HG02763 (cell line): Measurements from ENCODE around the gene LYRM2.

Experiments used
- ATAC-seq: cut with Tn5 transposase; IDR thresholded peaks from one replicate; pipeline ENCODE4 v1.9.1; 2021; ENCODE audit warnings: mild to moderate bottlenecking, moderate library complexity; ENCODE audit not compliant: unreplicated experiment

LYRM2 gene

DNA sequence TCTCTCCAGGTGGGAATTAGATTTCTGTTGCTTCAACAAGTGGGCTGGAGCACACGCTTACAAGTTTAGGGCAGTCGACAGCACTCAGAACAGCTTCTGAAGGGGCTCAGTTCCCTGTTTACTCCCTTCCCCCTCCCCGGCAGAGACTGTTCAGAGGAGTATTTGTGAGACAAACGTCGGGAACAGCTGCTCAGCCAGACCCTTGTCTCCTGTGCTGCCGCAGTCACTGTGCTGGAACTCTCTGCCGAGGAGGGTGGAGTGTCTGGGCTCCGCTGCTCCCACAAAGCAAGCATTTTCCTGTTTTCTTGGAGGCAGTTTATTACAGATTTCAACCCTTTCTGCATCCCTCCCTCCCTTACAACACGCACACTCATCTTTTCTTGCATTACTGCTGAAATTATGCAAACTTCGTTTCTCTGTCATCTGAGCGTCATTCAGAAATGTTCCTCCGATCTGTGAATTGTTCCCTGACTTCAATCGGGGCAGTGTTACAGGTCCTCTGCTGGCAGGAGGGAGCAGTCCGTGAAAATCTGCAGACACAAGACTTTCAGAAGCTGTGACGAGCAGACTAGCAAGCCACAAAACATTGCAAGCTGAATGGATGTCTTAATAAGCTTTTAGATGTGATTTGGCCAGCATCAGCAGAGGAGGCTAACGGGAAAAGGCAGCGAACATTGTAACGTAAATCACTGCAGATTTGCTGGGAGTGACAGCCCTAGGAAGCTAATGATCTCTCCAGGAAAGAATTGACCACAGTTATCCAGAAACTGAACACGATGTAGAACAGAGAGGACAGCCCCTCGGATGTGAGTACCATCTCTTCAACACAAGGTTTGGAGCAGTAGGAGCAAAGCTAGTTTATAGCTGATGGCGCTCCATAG, 76.2 kb downstream of the LYRM2 start:
- ATAC-seq: no peak

DNA sequence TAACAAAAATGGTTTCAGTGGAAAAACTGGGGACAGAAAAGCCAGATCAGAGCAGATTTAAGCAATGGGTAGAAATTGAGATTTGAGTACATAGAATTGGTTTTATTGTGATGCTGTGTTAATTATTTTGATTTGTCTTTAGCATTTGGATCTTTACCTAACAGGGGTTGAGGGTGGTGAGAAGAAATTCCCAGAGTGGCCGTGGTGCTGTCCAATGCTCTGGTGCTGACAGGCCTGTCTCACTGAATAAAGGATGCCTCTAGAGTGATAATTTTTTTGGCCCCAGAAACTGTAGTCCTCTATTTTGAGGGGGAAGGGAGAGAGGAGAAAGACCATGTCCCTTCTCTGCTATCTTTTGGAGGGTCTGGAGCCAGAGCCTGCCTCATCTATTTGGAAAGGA, 79.1 kb downstream of the LYRM2 start:
- no peak for ATAC-seq

GRCh38 chr6:89555806-89556205, 82.7 kb downstream of the LYRM2 start:
- ATAC-seq: no peak

GRCh38 chr6:89555031-89555430, 83.5 kb downstream of the LYRM2 start:
- ATAC-seq: no peak

GRCh38 chr6:89554106-89554505, 84.4 kb downstream of the LYRM2 start:
- no peak for ATAC-seq

DNA sequence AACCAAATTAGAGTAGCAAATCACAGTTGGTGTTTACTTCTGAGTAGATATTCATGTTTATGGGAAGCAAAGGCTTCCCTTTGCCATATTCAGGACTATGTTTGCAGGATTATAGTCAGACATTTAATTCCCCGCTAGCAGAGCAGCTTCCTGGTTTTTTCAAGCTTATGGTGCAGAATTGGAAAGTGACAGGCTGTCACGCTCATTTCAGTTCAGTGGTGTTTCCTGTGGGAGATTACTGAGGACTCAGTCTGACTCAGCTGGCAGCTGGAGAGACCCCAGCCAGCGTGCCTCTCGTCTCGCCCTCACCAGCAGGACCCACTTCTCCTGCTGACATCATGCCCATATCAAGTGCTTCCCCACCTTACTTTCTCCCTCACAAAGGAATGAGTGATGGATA, 85.1 kb downstream of the LYRM2 start:
- ATAC-seq: no peak

GRCh38 chr6:89547281-89547680, 91.3 kb downstream of the LYRM2 start:
- no peak for ATAC-seq

DNA sequence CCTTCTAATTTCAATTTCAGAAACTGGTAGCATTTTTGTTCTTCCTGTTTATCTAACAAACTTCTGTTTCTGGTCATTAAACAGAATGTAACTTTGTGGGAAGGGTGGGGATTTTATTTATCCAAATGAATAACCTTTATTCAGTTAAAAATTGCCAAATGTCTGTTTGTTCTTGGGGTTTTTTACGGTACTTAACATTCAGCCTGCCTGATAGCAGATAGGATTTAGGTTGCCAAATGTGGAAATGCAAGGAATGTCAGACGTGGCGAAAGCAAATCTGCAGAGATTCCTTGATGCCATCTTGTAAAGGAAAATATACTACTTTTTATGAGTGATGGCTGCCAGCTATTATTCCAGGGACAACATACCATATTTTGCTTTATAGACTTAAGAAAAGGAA, 95.7 kb downstream of the LYRM2 start:
- no peak for ATAC-seq

DNA sequence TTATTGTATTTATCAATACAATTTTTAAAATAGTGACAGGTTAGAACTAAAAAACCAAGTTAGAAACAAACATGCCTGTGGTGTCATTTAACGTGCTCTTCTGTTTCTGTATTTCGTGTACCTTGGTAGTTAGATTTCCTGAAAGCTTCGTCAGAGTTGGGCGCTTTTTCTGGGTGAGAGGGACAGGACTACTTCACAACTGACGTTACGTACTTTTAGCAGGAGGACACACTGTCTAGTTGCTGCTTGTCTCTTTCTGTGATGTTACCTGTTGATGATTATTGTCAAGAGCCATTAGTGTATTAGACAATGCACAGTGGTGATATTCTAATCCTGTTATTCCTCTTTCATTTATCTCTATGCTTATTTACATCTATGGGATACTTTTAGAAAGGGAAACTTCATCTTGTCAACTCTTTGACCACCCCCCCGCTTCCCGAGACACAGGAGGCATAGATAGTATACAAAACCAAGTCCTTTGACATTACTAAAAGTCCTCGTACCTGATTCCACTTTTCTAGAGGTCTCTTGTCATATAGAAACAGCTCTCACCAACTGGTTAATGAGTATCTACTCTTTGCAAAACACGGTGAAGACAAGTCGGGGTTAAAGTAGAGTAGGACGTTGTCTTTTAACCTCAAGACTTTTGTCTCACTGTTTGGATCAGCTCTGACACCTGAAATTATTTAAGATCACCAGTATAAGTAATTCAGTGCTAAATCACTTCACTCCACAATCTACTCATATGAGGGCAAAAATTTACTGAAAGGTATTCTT, 96.3 kb downstream of the LYRM2 start:
- no peak for ATAC-seq

GRCh38 chr6:89539779-89540178, 98.8 kb downstream of the LYRM2 start:
- no peak for ATAC-seq

DNA sequence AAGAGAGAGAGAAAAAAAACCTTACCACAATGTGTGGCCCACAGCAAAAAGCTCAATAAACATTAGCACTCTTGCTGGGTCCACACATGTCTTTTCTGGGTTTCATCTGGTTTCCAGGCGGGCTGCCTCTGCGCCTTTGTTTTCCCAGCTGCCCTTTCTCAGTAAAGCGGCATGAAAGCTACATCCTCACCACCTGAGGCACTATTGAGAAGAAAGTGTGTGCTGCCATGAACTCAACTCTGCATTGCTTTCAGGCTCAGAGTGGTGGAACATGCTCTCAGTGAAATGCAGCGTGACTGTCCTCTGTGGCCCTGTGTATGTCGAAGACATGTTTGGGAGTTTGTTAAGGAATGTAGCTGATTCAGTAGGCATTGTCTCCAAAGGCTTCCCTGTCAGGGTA, 102.3 kb downstream of the LYRM2 start:
- no peak for ATAC-seq

DNA sequence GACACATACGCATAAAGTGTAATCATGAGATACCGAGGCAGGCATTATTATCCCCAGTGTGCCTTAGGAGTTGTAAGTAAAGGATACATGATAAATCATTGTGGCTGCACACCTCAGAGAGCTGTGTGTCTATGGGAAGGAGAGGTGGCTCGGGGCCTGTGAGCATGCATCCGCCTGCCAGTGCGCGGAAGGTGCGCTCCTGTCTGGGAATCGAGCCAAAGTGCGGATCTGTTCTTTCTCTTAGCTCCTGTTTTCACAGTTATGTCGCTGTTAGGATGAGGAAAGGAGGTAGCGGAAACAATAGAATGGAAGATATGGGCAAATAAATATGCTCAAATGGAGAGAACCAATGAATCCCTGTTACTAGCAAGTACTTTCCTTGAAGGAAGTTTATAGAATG, 107.6 kb downstream of the LYRM2 start:
- no peak for ATAC-seq

- ATAC-seq: no peak
These were observed 109.7 kb downstream of the LYRM2 start for GRCh38 chr6:89528866-89529265.

- no peak for ATAC-seq
These were observed 110.9 kb downstream of the LYRM2 start for GRCh38 chr6:89527634-89528033.

GRCh38 chr6:89526563-89526869, 112.0 kb downstream of the LYRM2 start:
- no peak for ATAC-seq

GRCh38 chr6:89525786-89526562, 112.6 kb downstream of the LYRM2 start:
- ATAC-seq: no peak

DNA sequence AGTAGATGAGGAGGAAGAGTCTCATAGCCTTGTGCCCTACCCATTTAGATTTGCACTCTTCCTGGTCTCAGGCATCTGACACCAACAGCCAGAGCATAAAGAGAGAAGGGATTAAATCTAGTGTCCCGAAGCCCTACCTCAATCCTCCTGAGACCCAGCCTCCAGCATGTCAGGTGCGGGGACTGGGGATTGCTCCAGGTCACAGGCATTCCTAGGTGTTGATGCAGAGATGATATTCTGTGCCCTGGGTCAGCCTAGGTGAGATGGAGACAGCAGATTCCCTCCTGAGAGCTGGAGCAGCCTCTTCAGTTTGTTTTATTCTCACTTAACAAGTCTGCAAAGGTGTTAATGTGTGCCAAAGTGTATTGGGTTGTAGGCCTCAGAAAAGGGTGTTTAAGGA, 115.8 kb downstream of the LYRM2 start:
- no peak for ATAC-seq

- ATAC-seq: no peak
These were observed 117.8 kb downstream of the LYRM2 start for GRCh38 chr6:89520736-89521135.

GRCh38 chr6:89518352-89519055, 120.0 kb downstream of the LYRM2 start:
- no peak for ATAC-seq
